WERI-Rb-1 (cell line): ENCODE data around the gene STXBP6.
"Not testable (repeated sequence)": the region's sequence is repeated elsewhere in the genome, so short reads cannot be mapped to it uniquely, and the experiment has no call there.

ENCODE experiments used
- DNase-seq: peaks from one replicate; pipeline ENCODE4 v3.0.0-alpha.2; 2020
- H3K27ac ChIP-seq: fragments of 250-450 bp; sonication (Bioruptor Pico); 2 replicates; pipeline ENCODE4 v1.5.1; 2020; ENCODE audit warnings: mild to moderate bottlenecking, moderate library complexity
- H3K27me3 ChIP-seq: fragments of 250-450 bp; sonication (Bioruptor Pico); 2 replicates; pipeline ENCODE4 v1.5.1; 2021; ENCODE audit warnings: mild to moderate bottlenecking, low read depth, moderate library complexity; ENCODE audit not compliant: insufficient read depth, severe bottlenecking
- H3K36me3 ChIP-seq: fragments of 250-450 bp; sonication (Bioruptor Pico); 2 replicates; pipeline ENCODE4 v1.5.1; 2020; ENCODE audit warnings: mild to moderate bottlenecking, moderate library complexity
- H3K4me3 ChIP-seq: 2 replicates; pipeline ENCODE4 v1.5.1; 2011; ENCODE audit warnings: low read depth, mild to moderate bottlenecking, control low read depth, low read length
- H3K9me3 ChIP-seq: fragments of 250-450 bp; sonication (Bioruptor Pico); 2 replicates; pipeline ENCODE4 v1.5.1; 2021; ENCODE audit warnings: mild to moderate bottlenecking, moderate library complexity; ENCODE audit not compliant: severe bottlenecking
- TF ChIP-seq, protein P1 (sequence below): IDR thresholded peaks from 2 replicates; pipeline ENCODE4 v1.5.1; 2011; ENCODE audit warnings: low read depth, mild to moderate bottlenecking, control low read depth, inconsistent platforms, low read length

Gene STXBP6

GRCh38 chr14:24839617-24840203, 210.2 kb downstream of the STXBP6 start:
- H3K27ac ChIP-seq: no peak overlapping the region
- H3K36me3 ChIP-seq: no peaks in the 10 kb centered on the region
- DNase-seq: no peak
- H3K9me3 ChIP-seq: no peaks in the 10 kb centered on the region
- no peak overlapping the region for H3K4me3 ChIP-seq
- peaks cover 31% of the 10 kb centered on the region for H3K27me3 ChIP-seq
- TF ChIP-seq, protein P1, sequence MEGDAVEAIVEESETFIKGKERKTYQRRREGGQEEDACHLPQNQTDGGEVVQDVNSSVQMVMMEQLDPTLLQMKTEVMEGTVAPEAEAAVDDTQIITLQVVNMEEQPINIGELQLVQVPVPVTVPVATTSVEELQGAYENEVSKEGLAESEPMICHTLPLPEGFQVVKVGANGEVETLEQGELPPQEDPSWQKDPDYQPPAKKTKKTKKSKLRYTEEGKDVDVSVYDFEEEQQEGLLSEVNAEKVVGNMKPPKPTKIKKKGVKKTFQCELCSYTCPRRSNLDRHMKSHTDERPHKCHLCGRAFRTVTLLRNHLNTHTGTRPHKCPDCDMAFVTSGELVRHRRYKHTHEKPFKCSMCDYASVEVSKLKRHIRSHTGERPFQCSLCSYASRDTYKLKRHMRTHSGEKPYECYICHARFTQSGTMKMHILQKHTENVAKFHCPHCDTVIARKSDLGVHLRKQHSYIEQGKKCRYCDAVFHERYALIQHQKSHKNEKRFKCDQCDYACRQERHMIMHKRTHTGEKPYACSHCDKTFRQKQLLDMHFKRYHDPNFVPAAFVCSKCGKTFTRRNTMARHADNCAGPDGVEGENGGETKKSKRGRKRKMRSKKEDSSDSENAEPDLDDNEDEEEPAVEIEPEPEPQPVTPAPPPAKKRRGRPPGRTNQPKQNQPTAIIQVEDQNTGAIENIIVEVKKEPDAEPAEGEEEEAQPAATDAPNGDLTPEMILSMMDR: no peak

GRCh38 chr14:24838945-24839616, 210.9 kb downstream of the STXBP6 start:
- TF ChIP-seq, protein P1: no peak
- no peaks in the 10 kb centered on the region for H3K9me3 ChIP-seq
- peaks cover 34% of the 10 kb centered on the region for H3K27me3 ChIP-seq
- no peak overlapping the region for H3K4me3 ChIP-seq
- no peak for DNase-seq
- no peaks in the 10 kb centered on the region for H3K36me3 ChIP-seq
- no peak overlapping the region for H3K27ac ChIP-seq

- Histone ChIP-seq H3K4me3 (no peak overlapping the region), H3K36me3 (no peaks in the 10 kb centered on the region), H3K27ac (no peak overlapping the region), H3K9me3 (no peaks in the 10 kb centered on the region), H3K27me3 (peaks cover 46% of the 10 kb centered on the region)
- DNase-seq: no peak
- TF ChIP-seq, protein P1: no peak
These were observed 212.5 kb downstream of the STXBP6 start for GRCh38 chr14:24837280-24838046.

GRCh38 chr14:24836324-24836723, 213.6 kb downstream of the STXBP6 start:
- not testable (repeated sequence) for H3K27ac ChIP-seq, H3K4me3 ChIP-seq, H3K36me3 ChIP-seq, H3K9me3 ChIP-seq, DNase-seq
- peaks cover 53% of the 10 kb centered on the region for H3K27me3 ChIP-seq

DNA sequence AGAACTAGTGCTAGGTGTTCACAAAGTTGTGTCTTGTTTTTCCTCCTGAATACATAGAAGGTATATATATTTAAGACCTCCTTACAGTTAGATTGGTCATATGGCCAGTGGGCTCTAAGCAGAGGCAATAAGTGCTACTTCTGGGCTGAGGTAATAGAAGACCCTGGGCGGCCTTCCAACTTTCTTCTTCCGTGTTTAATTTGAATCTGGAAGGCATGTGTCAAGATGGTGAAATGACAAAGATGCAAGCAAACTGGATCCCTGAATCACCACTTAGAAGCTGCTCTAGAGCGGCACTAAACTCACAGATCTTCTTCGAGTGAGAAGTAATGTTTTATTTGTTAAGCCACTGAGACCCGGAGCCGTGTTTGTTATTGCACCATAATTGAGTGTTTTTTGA, 215.0 kb downstream of the STXBP6 start:
- H3K9me3 ChIP-seq: no peaks in the 10 kb centered on the region
- TF ChIP-seq, protein P1: no peak
- H3K4me3 ChIP-seq: no peak overlapping the region
- no peak overlapping the region for H3K27ac ChIP-seq
- H3K27me3 ChIP-seq: peaks cover 55% of the 10 kb centered on the region
- no peak for DNase-seq
- no peaks in the 10 kb centered on the region for H3K36me3 ChIP-seq

GRCh38 chr14:24833385-24833784, 216.6 kb downstream of the STXBP6 start:
- Histone ChIP-seq H3K36me3 (no peaks in the 10 kb centered on the region), H3K27me3 (peaks cover 63% of the 10 kb centered on the region), H3K27ac (no peak overlapping the region), H3K4me3 (no peak overlapping the region), H3K9me3 (no peaks in the 10 kb centered on the region)
- DNase-seq: no peak
- TF ChIP-seq, protein P1: no peak
